ENCODE results near the gene UBXN7. TPM values are rescaled to one million over a fixed set of nuclear protein-coding genes. Genes with fewer than 3 reads are reported as not detected.
A peak's percentile ranks its signal among the peaks of the same experiment; 100 is the strongest.

UBXN7 gene
- total and polyA plus RNA-seq, 2 of the 8 experiments (the other 6 are each of a cell fraction or from before 2014, with no cell fraction given), result 18.5 to 109 TPM

- peak; percentile 65 for TF ChIP-seq KDM5A (IDR thresholded peaks at IDR 0.05; ENCODE audit: low read length)
- TF ChIP-seq BCL11A (IDR thresholded peaks at IDR 0.05; ENCODE audit: low read depth in 2 of 2, low read length in 2 of 2), result no peak
- no peak for TF ChIP-seq TCF12 (IDR thresholded peaks at IDR 0.05; ENCODE audit: low read depth, low read length)
- TF ChIP-seq, protein P1, sequence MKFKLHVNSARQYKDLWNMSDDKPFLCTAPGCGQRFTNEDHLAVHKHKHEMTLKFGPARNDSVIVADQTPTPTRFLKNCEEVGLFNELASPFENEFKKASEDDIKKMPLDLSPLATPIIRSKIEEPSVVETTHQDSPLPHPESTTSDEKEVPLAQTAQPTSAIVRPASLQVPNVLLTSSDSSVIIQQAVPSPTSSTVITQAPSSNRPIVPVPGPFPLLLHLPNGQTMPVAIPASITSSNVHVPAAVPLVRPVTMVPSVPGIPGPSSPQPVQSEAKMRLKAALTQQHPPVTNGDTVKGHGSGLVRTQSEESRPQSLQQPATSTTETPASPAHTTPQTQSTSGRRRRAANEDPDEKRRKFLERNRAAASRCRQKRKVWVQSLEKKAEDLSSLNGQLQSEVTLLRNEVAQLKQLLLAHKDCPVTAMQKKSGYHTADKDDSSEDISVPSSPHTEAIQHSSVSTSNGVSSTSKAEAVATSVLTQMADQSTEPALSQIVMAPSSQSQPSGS (IDR thresholded peaks at IDR 0.05; ENCODE audit: low read length), result no peak
- peak; percentile 87 for TF ChIP-seq TAF1 (IDR thresholded peaks at IDR 0.05; ENCODE audit: low read depth, low read length)
- TF ChIP-seq CREB1 (IDR thresholded peaks at IDR 0.05), result peak; percentile 29
- TF ChIP-seq GTF2F1 (IDR thresholded peaks at IDR 0.05; ENCODE audit: borderline replicate concordance, low read depth, low read length), result no peak
- TF ChIP-seq MAFK (IDR thresholded peaks at IDR 0.05; ENCODE audit: low read depth, low read length), result no peak
- no peak for TF ChIP-seq EZH2 (IDR thresholded peaks at IDR 0.05; ENCODE audit: low read depth, low read length, severe bottlenecking)
- TF ChIP-seq BACH1 (IDR thresholded peaks at IDR 0.05; ENCODE audit: low read length), result no peak
- no peak for TF ChIP-seq ZNF274 (IDR thresholded peaks at IDR 0.05; ENCODE audit: borderline replicate concordance, extremely low read depth, low read length)
- TF ChIP-seq PHF8 (conservative IDR thresholded peaks at IDR 0.05; ENCODE audit: low read depth, low read length), result no peak; the same call in 1 of the 2 replicates
- TF ChIP-seq RXRA (IDR thresholded peaks at IDR 0.05; ENCODE audit: insufficient read depth, low read depth, low read length), result no peak
- no peak for TF ChIP-seq HDAC6 (IDR thresholded peaks at IDR 0.05; ENCODE audit: low read depth, low read length)
- TF ChIP-seq JUN (IDR thresholded peaks at IDR 0.05; ENCODE audit: low read depth, low read length), result no peak
- no peak for TF ChIP-seq RFX5 (IDR thresholded peaks at IDR 0.05; ENCODE audit: borderline replicate concordance, low read depth, low read length)
- no peak for TF ChIP-seq FOSL1 (IDR thresholded peaks at IDR 0.05; ENCODE audit: insufficient read depth, low read depth, low read length)
- TF ChIP-seq EP300 (IDR thresholded peaks at IDR 0.05; ENCODE audit: borderline replicate concordance in 1 of 2, low read depth in 2 of 2, low read length in 2 of 2), result peak in 1 of 2 experiments; percentile 84; a peak in 2 of 3 replicates
- peak; percentile 98 for TF ChIP-seq ASH2L (IDR thresholded peaks at IDR 0.05; ENCODE audit: low read length)
- no peak for TF ChIP-seq USF2 (IDR thresholded peaks at IDR 0.05; ENCODE audit: low read length)
- TF ChIP-seq CBX8 (IDR thresholded peaks at IDR 0.05; ENCODE audit: borderline replicate concordance, low read depth, low read length), result no peak
- TF ChIP-seq JUND (IDR thresholded peaks at IDR 0.05; ENCODE audit: low read length), result no peak
Observed at GRCh38 chr3:196432137-196432879, at the start of gene UBXN7 (continued).

Measured in H1 (cell line).